ENCODE measurements around the gene DCLRE1B. TPM values are rescaled to one million over a fixed set of nuclear protein-coding genes. Genes with fewer than 3 reads are reported as not detected.

DCLRE1B gene
- total and polyA plus RNA-seq, 2 donors (not counting 1 experiment from before 2014, with no cell fraction given), result 1.0 to 4.8 TPM

DNA sequence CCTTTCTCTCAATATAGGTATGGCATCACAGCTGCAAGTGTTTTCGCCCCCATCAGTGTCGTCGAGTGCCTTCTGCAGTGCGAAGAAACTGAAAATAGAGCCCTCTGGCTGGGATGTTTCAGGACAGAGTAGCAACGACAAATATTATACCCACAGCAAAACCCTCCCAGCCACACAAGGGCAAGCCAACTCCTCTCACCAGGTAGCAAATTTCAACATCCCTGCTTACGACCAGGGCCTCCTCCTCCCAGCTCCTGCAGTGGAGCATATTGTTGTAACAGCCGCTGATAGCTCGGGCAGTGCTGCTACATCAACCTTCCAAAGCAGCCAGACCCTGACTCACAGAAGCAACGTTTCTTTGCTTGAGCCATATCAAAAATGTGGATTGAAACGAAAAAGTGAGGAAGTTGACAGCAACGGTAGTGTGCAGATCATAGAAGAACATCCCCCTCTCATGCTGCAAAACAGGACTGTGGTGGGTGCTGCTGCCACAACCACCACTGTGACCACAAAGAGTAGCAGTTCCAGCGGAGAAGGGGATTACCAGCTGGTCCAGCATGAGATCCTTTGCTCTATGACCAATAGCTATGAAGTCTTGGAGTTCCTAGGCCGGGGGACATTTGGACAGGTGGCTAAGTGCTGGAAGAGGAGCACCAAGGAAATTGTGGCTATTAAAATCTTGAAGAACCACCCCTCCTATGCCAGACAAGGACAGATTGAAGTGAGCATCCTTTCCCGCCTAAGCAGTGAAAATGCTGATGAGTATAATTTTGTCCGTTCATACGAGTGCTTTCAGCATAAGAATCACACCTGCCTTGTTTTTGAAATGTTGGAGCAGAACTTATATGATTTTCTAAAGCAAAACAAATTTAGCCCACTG lies 35.5 kb downstream of the DCLRE1B start:
- peak; percentile 21 for DNase-seq

DNA sequence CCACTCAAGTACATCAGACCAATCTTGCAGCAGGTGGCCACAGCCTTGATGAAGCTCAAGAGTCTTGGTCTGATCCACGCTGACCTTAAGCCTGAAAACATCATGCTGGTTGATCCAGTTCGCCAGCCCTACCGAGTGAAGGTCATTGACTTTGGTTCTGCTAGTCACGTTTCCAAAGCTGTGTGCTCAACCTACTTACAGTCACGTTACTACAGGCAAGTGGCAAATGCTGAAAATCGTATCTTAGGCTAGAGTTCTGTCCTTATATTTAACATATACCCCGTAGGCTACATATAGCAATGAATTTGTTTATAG lies 36.1 kb downstream of the DCLRE1B start:
- H3K4me3 Mint-ChIP-seq, result no peak overlapping the region
- peaks cover 47% of the 10 kb centered on the region for H3K4me1 Mint-ChIP-seq
- Histone ChIP-seq H3K9ac (ENCODE audit: low read length) (no peak overlapping the region), H3K4me3 (ENCODE audit: control extremely low read depth in 1 of 5, extremely low read depth in 1 of 5, insufficient read depth in 1 of 5, low read depth in 2 of 5, low read length in 4 of 5) (no peak overlapping the region), H3K27ac (ENCODE audit: low read length in 2 of 2) (peak overlapping the region in 1 of 2 donors; percentile 12), H3K27me3 (replicated peaks in 1 of 4; ENCODE audit: control extremely low read depth in 1 of 4, control insufficient read depth in 3 of 4, insufficient read depth in 4 of 4, low read length in 3 of 4) (no peaks in the 10 kb centered on the region), H3K79me2 (ENCODE audit: control insufficient read depth, insufficient read depth, low read length) (peaks cover 89% of the 10 kb centered on the region), H3K36me3 (replicated peaks in 1 of 2; ENCODE audit: control extremely low read depth in 1 of 2, control insufficient read depth in 1 of 2, extremely low read depth in 1 of 2, insufficient read depth in 2 of 2, low read length in 1 of 2) (peaks cover 0 to 16% of the 10 kb centered on the region in 2 experiments), H3K4me2 (replicated peaks; ENCODE audit: low read depth, low read length, poor library complexity, severe bottlenecking) (no peak overlapping the region), H4K20me1 (ENCODE audit: control insufficient read depth, insufficient read depth, low read length, poor library complexity, severe bottlenecking) (peaks cover 40% of the 10 kb centered on the region), H3K4me1 (ENCODE audit: control insufficient read depth in 2 of 2, insufficient read depth in 2 of 2, low read length in 2 of 2) (peaks cover 17 to 24% of the 10 kb centered on the region in 2 donors), H2AFZ (ENCODE audit: insufficient read depth, low read depth, low read length, poor library complexity, severe bottlenecking) (no peak overlapping the region), H3K9me3 (ENCODE audit: control extremely low read depth in 1 of 3, control insufficient read depth in 2 of 3, insufficient read depth in 1 of 3, low read length in 2 of 3) (no peaks in the 10 kb centered on the region)
- ATAC-seq (ENCODE audit: low read depth), result no peak
- WGBS (ENCODE audit: insufficient coverage), result 96% methylated on average over 5 of the region's 7 CpGs
- ChIA-PET CTCF (no interaction called here), POLR2A (no interaction called here)
- H3K27me3 Mint-ChIP-seq, result no peaks in the 10 kb centered on the region
- TF ChIP-seq, protein P1, sequence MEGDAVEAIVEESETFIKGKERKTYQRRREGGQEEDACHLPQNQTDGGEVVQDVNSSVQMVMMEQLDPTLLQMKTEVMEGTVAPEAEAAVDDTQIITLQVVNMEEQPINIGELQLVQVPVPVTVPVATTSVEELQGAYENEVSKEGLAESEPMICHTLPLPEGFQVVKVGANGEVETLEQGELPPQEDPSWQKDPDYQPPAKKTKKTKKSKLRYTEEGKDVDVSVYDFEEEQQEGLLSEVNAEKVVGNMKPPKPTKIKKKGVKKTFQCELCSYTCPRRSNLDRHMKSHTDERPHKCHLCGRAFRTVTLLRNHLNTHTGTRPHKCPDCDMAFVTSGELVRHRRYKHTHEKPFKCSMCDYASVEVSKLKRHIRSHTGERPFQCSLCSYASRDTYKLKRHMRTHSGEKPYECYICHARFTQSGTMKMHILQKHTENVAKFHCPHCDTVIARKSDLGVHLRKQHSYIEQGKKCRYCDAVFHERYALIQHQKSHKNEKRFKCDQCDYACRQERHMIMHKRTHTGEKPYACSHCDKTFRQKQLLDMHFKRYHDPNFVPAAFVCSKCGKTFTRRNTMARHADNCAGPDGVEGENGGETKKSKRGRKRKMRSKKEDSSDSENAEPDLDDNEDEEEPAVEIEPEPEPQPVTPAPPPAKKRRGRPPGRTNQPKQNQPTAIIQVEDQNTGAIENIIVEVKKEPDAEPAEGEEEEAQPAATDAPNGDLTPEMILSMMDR (IDR thresholded peaks at IDR 0.05), result no peak
- TF ChIP-seq EZH2 (IDR thresholded peaks at IDR 0.05; ENCODE audit: borderline replicate concordance, insufficient read depth, low read depth, low read length, poor library complexity, severe bottlenecking), result no peak
- DNase-seq, result no peak
- no peaks in the 10 kb centered on the region for H3K9me3 Mint-ChIP-seq (ENCODE audit: insufficient read depth)
- no peak overlapping the region for H3K27ac Mint-ChIP-seq
- intact Hi-C loops (cut with micrococcal nuclease), result no loop called here

More for the DNA sequence above, 35.5 kb downstream of the DCLRE1B start:
- ATAC-seq (ENCODE audit: low read depth), result no peak
- Mint-ChIP-seq H3K4me1 (peaks cover 46% of the 10 kb centered on the region), H3K9me3 (ENCODE audit: insufficient read depth) (no peaks in the 10 kb centered on the region), H3K27me3 (no peaks in the 10 kb centered on the region), H3K4me3 (no peak overlapping the region), H3K27ac (peak overlapping the region; percentile 47)
- H3K9ac ChIP-seq (ENCODE audit: low read length), result no peak overlapping the region
- H3K79me2 ChIP-seq (ENCODE audit: control insufficient read depth, insufficient read depth, low read length), result peaks cover 89% of the 10 kb centered on the region
- H3K4me1 ChIP-seq (ENCODE audit: control insufficient read depth in 2 of 2, insufficient read depth in 2 of 2, low read length in 2 of 2), result peaks cover 13 to 18% of the 10 kb centered on the region in 2 donors
- H3K4me3 ChIP-seq (ENCODE audit: control extremely low read depth in 1 of 5, extremely low read depth in 1 of 5, insufficient read depth in 1 of 5, low read depth in 2 of 5, low read length in 4 of 5), result no peak overlapping the region
- intact Hi-C loops (cut with micrococcal nuclease), result no loop called here
- H3K4me2 ChIP-seq (replicated peaks; ENCODE audit: low read depth, low read length, poor library complexity, severe bottlenecking), result no peak overlapping the region
- H3K27me3 ChIP-seq (replicated peaks in 1 of 4; ENCODE audit: control extremely low read depth in 1 of 4, control insufficient read depth in 3 of 4, insufficient read depth in 4 of 4, low read length in 3 of 4), result no peaks in the 10 kb centered on the region
- WGBS (ENCODE audit: insufficient coverage), result 30% methylated on average over 7 of the region's 16 CpGs
- POLR2A ChIA-PET, result no interaction called here
- H3K27ac ChIP-seq (ENCODE audit: low read length in 2 of 2), result peak overlapping the region in 1 of 2 donors; percentile 12
- TF ChIP-seq, protein P1 (IDR thresholded peaks at IDR 0.05), result no peak
- TF ChIP-seq EZH2 (IDR thresholded peaks at IDR 0.05; ENCODE audit: borderline replicate concordance, insufficient read depth, low read depth, low read length, poor library complexity, severe bottlenecking), result no peak
- no peak overlapping the region for H2AFZ ChIP-seq (ENCODE audit: insufficient read depth, low read depth, low read length, poor library complexity, severe bottlenecking)
- peaks cover 40% of the 10 kb centered on the region for H4K20me1 ChIP-seq (ENCODE audit: control insufficient read depth, insufficient read depth, low read length, poor library complexity, severe bottlenecking)
- H3K36me3 ChIP-seq (replicated peaks in 1 of 2; ENCODE audit: control extremely low read depth in 1 of 2, control insufficient read depth in 1 of 2, extremely low read depth in 1 of 2, insufficient read depth in 2 of 2, low read length in 1 of 2), result peaks cover 0 to 16% of the 10 kb centered on the region in 2 experiments
- no peaks in the 10 kb centered on the region for H3K9me3 ChIP-seq (ENCODE audit: control extremely low read depth in 1 of 3, control insufficient read depth in 2 of 3, insufficient read depth in 1 of 3, low read length in 2 of 3)
- CTCF ChIA-PET, result interaction anchor here (0.7 kb wide), 1 partner anchor 30 kb away, joined by 6 read pairs; no protein-coding TSS in a partner anchor

All from B cell (primary cell).